HEK293T (cell line): ENCODE results near the gene TPD52L2.

Source experiments
- BHLHE40 ChIP-seq: fragments of 450-650 bp; IDR thresholded peaks from 2 replicates; pipeline ENCODE4 v1.6.1; 2016; ENCODE audit warnings: mild to moderate bottlenecking, moderate library complexity, borderline replicate concordance
- FOXK2 ChIP-seq: fragments of 450-650 bp; IDR thresholded peaks from 2 replicates; pipeline ENCODE4 v1.6.1; 2016; ENCODE audit warnings: mild to moderate bottlenecking
- FOXM1 ChIP-seq: fragments of 450-650 bp; IDR thresholded peaks from 2 replicates; pipeline ENCODE4 v1.6.1; 2017; ENCODE audit warnings: mild to moderate bottlenecking, borderline replicate concordance
- SP1 ChIP-seq: fragments of 450-650 bp; IDR thresholded peaks from 2 replicates; pipeline ENCODE4 v1.6.1; 2017
- TARDBP ChIP-seq: fragments of 450-650 bp; IDR thresholded peaks from 2 replicates; pipeline ENCODE4 v1.6.1; 2016

DNA sequence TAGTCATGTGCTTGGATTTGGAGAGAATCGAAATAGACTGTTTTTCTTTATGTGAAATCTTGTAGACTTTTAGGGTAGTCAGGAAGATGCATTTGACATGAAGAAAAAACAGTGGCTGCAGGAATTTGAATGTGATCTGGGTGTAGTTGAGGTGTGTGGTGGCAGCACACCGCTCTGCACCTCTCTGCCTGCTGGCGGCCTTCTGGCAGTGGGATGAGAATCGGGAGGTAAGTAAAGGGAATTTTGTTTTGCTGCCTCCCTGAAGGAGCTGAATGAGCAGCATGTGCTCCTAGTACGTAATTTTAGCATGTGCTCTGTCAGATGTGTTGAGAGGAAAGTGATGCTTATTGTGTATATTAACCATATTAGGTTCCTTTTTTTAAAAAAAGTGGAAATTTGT is 3.2 kb downstream of the TPD52L2 start:
- TF ChIP-seq SP1 (no peak), FOXM1 (no peak), FOXK2 (no peak), TARDBP (no peak), BHLHE40 (no peak)
